ENCODE measurements around the gene SLC13A1.

GRCh38 chr7:123244768-123245167 lies 45.0 kb upstream of the SLC13A1 start:
- TF ChIP-seq CTCF (IDR thresholded peaks at IDR 0.05), result no peak
- no peak for TF ChIP-seq ZNF302 (CRISPR knock-in tag; IDR thresholded peaks at IDR 0.05)
- TF ChIP-seq POLR2A (IDR thresholded peaks at IDR 0.05; ENCODE audit: low read length), result no peak
- TF ChIP-seq USF2 (IDR thresholded peaks at IDR 0.05), result no peak
- TF ChIP-seq JUNB (IDR thresholded peaks at IDR 0.05), result no peak
- TF ChIP-seq RFX5 (IDR thresholded peaks at IDR 0.05), result no peak
- TF ChIP-seq RAD21 (conservative IDR thresholded peaks at IDR 0.05 in 1 of 2, IDR thresholded peaks at IDR 0.05 in 1 of 2), result no peak
- no peak for TF ChIP-seq PHF8 (IDR thresholded peaks at IDR 0.05; ENCODE audit: borderline replicate concordance, low read depth)
- TF ChIP-seq HMGXB4 (CRISPR knock-in tag; IDR thresholded peaks at IDR 0.05; ENCODE audit: borderline replicate concordance), result no peak
- no peak for TF ChIP-seq JUN (IDR thresholded peaks at IDR 0.05)
- no peak for TF ChIP-seq CEBPB (IDR thresholded peaks at IDR 0.05)
- no peak for TF ChIP-seq ELK1 (IDR thresholded peaks at IDR 0.05; ENCODE audit: low read depth, low read length)
- TF ChIP-seq ESRRA (IDR thresholded peaks at IDR 0.05; ENCODE audit: borderline replicate concordance, low read length), result no peak
